GM19043 (cell line): Measurements from ENCODE around the gene AOPEP.

Source experiments
- ATAC-seq: cut with Tn5 transposase; IDR thresholded peaks from one replicate; pipeline ENCODE4 v1.9.1; 2021; ENCODE audit warnings: low read depth; ENCODE audit not compliant: unreplicated experiment

Gene AOPEP

DNA sequence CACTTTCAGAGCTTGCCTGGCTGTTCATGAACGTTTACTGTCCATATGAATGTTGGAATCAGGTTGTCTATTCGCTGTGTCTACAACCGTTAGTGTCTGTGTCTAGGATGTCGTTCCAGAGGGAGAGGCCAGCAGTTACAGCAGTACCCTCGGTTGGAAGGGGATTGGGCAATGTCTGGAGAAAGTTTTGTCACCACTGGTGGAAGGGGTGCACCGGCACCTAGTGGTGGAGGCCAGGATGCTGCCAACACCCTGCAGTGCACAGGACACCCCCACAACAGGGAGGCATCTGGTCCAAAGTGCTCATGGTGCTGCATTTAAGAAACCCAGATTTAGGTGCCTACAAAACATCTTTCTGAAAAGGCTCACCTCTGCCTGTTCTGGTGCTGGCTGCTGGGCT, 370.3 kb downstream of the AOPEP start:
- ATAC-seq, result no peak

DNA sequence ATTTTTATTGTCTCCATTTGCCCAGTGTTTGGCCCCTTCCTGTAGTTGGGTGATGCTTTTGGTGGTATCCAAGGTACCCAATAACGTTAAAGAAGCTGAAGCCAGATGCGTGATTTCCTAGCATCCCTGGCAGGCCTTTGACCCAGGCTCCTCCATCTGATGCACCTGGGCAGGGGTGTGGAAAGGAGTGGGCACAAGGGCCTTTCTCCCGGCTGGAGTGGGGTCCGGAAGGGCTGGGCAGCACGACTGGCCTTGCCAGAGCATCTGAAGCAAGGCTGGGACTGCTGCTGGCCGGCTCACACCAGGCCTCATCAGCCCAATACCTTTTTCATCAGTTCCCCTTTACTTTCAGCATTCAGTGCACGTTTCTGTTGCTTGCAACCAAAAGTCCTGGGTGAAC, 370.8 kb downstream of the AOPEP start:
- no peak for ATAC-seq

DNA sequence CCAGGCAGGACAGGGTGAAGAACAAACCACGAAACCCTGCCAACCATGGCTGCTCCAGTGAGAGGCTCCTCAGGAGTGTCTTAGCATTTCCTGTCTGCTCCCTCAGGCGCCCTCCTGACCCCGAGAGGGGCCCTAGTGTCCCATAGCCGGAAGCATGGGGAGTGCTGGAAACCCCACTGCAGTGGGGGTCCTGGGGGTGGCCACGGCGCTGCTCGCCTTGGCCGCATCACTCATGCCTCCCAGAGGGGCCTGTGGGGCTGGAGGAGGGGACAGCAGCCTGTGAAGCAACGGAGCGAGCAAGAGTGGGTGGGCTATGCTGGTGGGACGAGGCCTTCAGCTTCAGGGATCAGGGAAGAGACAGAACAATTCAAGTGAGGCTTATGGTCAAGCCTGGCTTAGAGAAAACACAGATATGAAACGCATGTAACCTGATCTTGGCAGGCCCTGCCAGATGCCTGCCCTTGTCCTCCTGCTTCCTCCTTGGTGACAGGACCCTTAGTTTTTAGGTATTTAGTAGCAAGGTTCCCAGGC, 372.0 kb downstream of the AOPEP start:
- no peak for ATAC-seq

DNA sequence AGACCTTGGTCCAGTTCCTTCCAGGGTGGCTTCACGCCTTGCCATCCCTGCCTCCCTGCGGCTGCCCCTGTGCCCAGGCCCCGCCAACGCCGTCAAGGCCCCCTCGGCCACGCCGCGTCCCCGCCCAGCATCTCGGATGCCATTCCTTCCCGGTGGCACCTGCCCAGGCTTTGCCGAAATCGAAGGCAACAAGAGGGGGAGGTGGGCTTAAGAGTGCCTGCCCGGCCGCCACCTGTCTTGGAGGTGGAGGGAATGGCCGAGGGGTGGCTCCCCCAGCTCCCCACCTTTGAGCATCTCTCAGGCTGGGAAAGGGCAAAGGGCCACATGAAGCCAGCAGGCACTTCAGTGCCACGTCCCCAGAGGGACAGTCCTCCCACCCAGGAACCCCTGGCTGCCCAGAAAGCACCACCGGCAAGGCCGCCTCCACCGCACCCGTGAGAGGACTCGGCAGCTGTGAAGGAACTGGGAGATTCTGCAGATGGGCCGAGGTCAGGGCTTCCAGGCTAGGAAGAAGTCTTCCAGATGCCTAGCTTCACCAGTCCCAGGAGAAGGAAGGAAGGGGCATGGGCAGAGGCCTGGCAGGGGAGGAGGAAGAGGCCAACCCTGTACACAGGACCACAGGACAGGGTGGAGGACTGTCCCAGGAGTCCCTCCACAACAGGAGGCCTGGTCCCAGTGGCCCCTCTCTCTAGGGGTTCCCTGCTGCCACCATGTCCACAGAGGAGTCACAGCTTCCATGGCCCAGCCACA, 373.0 kb downstream of the AOPEP start:
- ATAC-seq, result no peak

DNA sequence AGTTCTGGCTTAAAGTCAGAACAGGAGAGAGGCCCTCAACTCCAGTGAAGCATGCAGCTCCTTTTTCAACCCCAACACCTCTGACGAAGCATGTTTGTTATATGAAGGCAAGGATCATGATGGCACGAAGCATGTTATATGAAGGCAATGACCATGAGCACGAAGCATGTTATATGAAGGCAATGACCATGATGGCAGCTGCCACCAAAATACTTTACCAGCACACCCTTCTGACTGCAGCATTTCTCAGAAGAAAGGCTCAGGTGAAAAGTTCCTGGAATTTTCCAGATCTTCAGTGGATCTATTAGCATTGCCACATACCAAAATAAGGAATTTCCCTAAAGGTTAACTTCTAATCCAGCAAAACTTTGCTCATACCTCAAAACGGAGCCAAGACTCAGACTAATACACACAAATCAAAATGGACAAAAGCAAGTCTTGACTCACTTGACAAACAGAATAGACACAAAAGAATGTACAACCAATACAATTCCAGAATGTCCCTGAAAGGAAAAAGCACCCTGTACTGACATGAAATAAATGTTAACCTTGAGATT, 373.6 kb downstream of the AOPEP start:
- no peak for ATAC-seq

DNA sequence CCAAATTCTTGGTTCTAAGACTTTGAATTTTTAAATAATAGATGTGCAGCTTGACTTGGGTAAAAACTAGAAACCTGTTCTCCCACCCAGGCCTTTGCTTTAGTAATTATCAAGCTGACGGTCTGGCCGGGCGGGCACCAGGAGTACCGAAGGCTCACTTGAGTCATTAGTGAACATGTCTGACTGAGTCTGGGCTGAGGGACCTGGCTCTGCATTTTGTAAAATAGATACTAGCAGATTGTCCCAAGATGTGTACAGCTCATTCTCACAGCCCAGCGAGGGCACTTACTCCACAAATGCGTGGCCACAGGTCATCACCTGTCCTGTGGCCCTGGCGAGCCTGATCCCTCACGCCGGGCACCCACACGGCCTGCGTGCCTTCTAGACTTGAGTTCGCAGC, 374.8 kb downstream of the AOPEP start:
- no peak for ATAC-seq

DNA sequence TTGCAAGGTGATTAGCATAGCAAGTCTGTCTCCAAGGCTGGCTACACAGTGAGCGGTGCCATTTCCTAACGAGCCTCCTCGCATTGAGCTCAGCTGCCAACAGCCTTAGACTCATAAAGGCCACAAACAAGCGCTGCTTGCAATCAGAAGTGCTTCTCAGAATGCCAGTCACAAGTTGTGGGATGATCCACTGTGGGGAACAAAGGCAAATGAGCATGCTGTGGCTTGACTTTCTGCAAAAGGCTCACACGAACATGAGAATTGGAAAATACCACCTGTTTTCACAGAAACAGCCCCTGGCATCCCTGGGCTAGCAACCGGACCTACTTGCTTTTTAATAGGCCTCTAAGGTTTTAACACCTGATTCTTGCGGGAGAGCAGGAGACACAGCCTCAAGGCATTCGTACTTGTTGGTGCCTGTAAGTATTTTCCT, 375.5 kb downstream of the AOPEP start:
- ATAC-seq, result no peak

DNA sequence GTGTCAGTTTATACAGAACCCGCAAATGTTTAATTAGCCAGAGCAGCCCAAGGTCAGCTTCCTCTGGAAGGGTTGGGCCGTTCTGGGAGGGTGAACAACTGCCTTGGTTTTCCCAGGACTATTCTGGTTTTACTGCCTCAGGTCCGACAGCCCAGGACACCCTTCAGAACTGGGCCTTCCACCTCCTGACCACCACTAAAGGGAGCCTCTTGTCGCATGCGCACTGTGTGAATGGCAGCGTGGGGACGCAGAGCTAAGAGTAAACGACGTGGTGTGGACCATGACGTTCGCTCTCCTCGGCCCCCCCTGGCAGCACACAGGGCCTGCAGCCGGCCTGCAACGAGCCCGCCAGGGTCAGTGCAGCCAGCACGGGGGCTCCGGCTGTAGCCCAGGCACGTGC, 376.1 kb downstream of the AOPEP start:
- no peak for ATAC-seq

DNA sequence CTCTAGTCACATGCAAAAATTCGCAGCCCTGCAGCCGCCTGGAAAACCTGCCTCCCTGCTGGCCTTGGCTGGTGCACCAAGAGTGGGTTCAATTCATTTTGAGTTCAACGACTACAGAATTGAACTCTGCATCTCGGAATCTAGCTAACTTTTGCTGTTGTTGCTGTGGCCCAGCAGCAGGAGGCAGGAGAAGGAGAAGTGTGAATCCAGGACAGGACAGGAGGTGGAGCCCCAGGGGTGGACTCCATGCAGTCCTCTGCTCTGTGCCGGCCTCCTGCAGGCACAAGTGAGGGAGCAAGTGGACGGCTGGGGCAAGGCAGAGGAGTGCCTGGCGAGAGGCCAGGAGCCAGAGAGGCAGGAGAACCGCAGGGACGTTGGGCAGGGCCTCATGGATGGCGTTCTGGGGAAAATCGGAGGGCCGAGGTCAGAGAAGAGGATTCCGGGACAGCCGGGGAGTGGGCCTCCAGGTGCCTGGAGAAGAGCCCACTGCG, 376.8 kb downstream of the AOPEP start:
- no peak for ATAC-seq

DNA sequence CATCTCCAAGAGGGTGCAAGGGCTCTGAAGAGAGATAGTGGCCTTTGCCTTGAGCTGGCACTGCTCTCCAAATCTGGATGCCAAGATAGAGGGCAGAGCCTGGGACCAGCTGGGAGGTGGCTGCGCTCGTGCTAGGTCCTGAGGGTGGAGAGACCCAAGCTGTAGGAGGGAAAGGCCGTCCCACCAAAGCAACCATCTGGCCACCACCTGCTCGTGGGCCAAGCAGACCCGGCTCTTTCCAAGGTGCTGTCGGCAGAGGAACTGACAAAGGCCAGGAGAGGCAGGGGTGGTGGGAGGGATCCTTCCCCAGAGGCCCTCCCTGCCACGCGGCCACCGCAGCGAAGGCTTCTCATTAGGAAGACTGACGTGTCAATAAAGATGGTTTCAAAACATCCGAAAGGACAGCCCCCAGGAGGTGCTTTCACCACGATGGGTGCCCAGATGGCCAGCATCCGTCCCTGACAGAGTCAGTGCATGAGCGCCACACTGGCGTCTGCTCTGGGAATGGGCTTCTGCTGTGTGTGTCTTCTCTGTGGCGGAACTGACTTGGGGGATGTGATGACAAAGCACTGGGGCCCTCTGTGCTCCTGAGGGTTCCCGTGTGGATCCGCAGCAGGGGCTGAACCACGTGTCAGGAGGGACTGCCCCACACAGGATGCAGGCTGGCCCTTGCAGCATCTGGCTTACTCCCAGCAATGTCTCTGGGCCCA, 377.5 kb downstream of the AOPEP start:
- ATAC-seq, result no peak

DNA sequence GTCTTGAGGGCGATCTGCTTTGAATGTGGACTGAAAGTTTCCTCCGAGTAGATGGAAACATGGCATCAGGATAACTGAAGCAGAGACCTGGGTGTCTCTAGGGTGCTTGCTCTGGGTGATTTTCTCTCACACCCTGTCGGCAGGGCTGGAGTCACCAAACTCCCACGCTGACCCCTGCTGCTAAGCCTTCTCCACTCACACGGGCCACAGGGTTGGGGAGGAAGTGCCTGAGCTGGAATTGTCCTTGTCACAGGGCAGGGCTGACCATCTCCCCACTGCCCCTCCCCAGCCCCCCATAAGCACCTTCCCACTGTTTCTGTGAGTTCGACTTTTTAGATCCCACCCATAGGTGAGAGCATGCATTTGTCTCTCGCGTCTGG, 378.1 kb downstream of the AOPEP start:
- no peak for ATAC-seq

DNA sequence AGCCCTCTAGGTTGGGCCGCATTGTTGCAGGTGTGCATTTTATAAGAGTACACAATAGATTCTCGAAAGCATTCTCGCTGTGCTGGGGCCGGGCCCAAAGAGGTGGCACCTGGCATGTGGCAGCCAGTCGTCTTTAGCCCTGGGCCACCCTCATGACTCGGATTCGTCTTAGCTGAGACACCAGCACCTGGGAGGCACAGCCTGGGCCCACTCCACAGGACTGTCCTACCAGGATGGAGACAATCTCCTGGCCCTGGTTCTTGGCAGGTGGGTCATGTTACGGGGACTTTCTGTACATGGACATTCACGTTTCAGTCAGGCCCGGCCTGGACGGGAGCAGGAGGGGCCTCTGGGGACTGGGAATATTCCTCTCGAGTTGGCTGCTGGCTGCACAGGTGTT, 378.5 kb downstream of the AOPEP start:
- no peak for ATAC-seq

DNA sequence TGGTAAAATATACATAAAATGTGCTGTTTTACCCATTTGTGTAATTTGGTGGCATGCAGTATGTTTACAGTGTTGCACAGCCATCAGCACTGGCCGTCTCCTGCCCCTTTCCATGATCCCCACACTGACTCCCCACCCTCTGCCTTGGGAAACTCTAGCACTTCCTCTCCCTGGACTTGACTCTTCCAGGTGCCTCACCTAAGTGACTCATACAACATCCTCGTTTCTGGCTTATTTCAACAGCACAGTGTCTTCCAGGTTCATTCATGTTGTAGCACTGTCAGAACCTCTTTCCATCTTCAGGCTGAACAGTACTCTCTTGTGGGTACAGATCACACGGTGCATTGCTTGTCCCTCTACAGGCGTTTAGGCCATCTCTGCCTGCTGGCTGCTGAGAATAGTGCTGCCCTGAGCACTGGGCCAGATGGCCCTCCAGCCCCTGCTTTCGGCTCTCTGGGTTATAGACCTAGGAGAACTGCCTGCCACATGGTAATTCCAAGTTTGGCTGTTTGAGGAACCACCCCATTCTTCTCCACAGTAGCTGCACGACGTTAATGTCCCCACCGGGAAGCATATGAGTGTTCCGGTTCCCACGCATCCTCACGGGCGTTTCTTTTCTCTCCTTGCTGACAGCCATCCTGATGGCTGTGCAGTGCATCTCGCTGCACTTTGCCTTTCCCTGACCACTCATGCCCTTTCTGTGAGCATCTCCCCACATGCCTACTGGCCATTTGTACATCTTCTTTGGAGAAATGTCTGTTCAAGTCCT, 379.2 kb downstream of the AOPEP start:
- ATAC-seq, result no peak

DNA sequence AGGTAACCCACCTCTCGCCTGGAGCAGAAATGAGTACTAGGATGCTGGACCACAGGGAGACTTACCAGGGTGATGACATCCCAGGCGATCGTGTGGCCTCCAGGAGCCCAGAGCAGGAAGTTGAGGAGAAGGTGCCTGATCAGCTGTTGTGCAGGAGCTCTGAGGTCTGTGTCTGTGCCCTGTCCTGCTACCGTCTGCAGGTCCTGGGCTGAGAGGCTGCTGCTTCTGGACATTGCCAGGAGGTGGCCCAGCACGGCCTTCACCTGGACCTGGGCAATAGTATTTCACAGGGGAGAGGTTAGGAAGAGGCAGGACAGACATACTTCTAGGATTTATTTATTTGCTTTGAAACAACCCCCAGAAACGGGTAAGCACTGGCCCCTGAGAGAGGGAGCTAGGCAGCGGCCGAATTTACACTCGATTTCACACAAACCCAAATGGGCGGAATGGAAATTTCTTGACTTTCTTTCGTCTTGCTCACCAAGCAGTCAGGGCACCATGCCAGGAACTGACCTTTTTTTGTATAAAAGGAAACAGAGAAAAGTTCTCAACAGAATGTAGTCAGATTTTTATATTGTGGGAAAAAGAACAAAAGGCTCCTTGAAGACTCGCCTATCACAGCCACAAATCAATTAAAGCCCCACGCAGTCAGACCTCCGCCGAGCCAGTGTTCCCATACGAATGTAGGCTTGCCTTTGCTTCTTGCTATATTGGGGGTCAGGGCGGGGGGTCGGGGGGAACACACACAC, 380.7 kb downstream of the AOPEP start:
- no peak for ATAC-seq

DNA sequence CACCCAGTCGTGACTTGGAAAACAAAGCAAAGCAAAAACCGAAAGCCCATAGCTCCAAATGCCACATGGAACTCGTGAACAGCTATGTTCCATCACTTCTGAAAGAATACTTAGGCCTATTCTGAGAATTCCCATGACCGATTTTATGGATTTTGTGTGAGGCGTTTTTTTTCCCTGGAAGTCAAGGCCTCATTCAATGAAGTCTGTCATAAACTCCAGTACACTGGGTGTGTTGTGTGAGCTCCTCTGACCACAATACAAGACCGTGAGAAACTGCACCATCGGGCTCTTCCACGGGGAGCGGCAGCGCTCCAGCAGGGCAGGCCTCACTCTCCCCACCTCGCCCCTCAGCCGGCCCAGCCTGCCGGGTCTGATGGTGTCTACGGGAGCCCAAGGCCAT, 381.5 kb downstream of the AOPEP start:
- ATAC-seq, result no peak

DNA sequence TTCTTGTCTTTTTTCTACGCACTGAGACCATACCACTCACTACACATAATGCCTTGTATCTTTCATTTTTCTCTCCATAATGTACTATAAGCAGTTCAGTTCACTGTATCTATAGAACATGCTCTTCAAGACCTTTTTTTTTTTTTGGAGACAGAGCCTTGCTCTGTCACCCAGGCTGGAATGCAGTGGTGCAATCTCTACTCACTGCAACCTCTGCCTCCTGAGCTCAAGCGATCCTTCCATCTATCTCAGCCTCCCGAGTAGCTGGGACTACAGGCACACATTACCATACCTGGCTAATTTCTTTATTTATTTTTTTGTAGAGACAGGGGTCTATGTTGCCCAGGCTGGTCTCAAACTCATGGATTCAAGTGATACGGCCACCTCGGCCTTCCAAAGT, 382.3 kb downstream of the AOPEP start:
- ATAC-seq, result no peak

DNA sequence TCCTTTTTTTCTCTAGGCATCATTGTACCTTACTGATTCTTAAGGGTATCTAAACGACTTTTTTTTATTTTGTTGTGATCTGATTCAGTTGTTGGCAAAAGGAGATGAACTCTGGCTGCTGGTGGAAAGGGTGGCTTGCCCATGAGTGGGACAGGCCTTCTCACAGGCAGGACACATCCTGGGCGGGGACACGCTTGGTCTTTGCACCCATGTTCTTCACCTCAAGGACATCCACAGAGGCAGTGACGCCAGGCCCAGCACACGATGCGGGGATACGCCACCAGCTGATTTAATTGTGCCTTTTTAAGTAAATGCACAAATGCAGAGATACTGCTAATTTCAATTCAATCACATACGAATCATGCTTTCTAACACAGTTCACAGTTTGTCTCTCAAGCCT, 383.0 kb downstream of the AOPEP start:
- ATAC-seq, result no peak

DNA sequence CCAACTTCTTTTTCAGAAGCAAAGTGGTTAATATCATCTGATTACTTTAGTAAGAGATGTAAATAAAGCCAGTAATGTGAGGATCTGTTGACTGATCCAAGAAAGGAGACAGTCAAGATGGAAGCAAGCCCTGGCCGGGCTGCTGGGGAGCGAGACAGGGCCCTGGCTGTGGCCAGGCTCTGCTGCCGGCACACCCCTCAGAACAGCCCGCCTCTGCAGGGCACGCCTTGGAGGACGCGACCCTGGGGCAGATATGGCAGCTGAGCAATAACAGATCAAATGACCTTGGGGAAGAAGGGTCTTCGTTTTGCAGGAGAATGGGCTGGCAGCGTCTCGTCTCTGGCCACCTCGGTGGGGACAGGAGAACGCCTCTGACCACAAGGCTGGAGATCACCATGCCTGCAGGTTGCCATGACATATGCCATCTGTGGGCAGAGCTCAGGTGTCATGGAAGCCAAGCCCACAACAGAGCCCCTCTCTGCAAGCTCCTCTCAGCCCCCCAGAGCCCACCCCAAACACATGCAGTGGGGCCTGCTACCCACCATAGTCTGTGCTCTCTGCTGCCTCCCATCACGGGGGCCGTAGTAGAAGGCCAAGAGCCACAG, 384.5 kb downstream of the AOPEP start:
- ATAC-seq, result no peak

DNA sequence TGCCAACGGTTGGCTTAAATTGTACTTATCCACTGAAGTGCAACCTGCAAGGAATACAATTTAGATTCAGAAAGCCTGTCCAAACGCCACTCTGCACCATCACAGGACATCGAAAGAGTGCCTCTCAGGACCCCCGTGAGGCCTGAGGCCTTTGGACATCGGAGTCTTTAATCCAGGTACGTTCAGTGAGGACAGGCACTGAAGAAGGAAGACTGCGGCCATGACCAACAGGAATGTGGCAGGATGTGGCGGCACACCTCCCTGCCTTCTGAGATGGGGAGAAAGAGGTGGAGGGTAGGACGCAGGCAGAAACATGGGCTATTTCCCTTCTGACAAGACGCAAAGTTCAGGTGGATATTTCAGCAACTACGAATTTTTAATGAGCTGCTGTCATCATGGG, 385.2 kb downstream of the AOPEP start:
- ATAC-seq, result no peak
